Measurements from ENCODE around the gene PIP4P1.

Gene PIP4P1

DNA sequence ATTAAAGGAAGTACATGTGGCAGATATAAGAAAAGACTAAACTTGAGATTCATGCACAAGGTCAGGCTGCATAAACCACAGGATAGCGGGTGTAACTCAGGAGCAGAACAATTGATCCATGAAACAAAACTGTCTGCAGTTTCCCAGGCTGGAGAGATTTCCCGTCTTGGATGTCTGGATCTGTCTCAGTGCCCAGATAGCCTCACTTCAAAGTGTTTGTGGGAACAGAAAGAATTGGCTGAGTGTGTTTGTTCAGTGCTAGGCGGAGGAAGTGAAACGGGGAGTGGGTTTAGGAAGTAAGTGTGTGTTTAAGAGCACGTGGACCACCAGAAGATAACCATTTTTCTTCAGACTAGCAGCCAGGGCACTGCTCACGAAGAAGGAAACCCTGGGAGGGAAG is 42.7 kb upstream of the PIP4P1 start:
- H3K27me3 ChIP-seq (ENCODE audit: control insufficient read depth, low read length): peaks cover 6% of the 10 kb centered on the region; the same call in 1 of the 2 replicates
- no peaks in the 10 kb centered on the region for H3F3A ChIP-seq (ENCODE audit: control insufficient read depth, insufficient read depth)
- H3K27ac ChIP-seq (ENCODE audit: low read depth, low read length): no peak overlapping the region
- H3K4me2 ChIP-seq (ENCODE audit: low read length): no peak overlapping the region
- H3K9me2 ChIP-seq (replicated peaks; ENCODE audit: control insufficient read depth, low read length): no peaks in the 10 kb centered on the region
- H3K9me3 ChIP-seq (ENCODE audit: control insufficient read depth, insufficient read depth, low read length): no peaks in the 10 kb centered on the region
- H3K79me2 ChIP-seq (ENCODE audit: control insufficient read depth, low read length): no peaks in the 10 kb centered on the region
- H4K20me1 ChIP-seq (ENCODE audit: control insufficient read depth, insufficient read depth, low read depth, low read length): no peaks in the 10 kb centered on the region
- no peak for TF ChIP-seq CTCF (IDR thresholded peaks at IDR 0.05; ENCODE audit: low read depth, low read length, poor library complexity, severe bottlenecking)
- no peak for TF ChIP-seq EZH2phosphoT487 (IDR thresholded peaks at IDR 0.05; ENCODE audit: borderline replicate concordance, low read length)
- H3K4me1 ChIP-seq (ENCODE audit: control insufficient read depth, low read length): no peaks in the 10 kb centered on the region; the same call in 1 of the 2 replicates
- H3K4me3 ChIP-seq (ENCODE audit: low read length): no peak overlapping the region
- no peaks in the 10 kb centered on the region for H3K36me3 ChIP-seq (ENCODE audit: control insufficient read depth, low read length)

- no peak for TF ChIP-seq CTCF (IDR thresholded peaks at IDR 0.05; ENCODE audit: low read depth, low read length, poor library complexity, severe bottlenecking)
- TF ChIP-seq EZH2phosphoT487 (IDR thresholded peaks at IDR 0.05; ENCODE audit: borderline replicate concordance, low read length): no peak
- Histone ChIP-seq H3K4me3 (ENCODE audit: low read length) (no peak overlapping the region), H3K9me3 (ENCODE audit: control insufficient read depth, insufficient read depth, low read length) (no peaks in the 10 kb centered on the region), H4K20me1 (ENCODE audit: control insufficient read depth, insufficient read depth, low read depth, low read length) (no peaks in the 10 kb centered on the region), H3K4me1 (ENCODE audit: control insufficient read depth, low read length) (no peaks in the 10 kb centered on the region; the same call in 1 of the 2 replicates), H3K4me2 (ENCODE audit: low read length) (no peak overlapping the region), H3F3A (ENCODE audit: control insufficient read depth, insufficient read depth) (no peaks in the 10 kb centered on the region), H3K27ac (ENCODE audit: low read depth, low read length) (no peak overlapping the region), H3K79me2 (ENCODE audit: control insufficient read depth, low read length) (no peaks in the 10 kb centered on the region), H3K36me3 (ENCODE audit: control insufficient read depth, low read length) (no peaks in the 10 kb centered on the region), H3K9me2 (replicated peaks; ENCODE audit: control insufficient read depth, low read length) (no peaks in the 10 kb centered on the region), H3K27me3 (ENCODE audit: control insufficient read depth, low read length) (0 out of 2 replicates have a peak, but pooled peaks cover 2% of the 10 kb centered on the region)
Measured at GRCh38 chr14:20501346-20501745, 40.1 kb upstream of the PIP4P1 start.

DNA sequence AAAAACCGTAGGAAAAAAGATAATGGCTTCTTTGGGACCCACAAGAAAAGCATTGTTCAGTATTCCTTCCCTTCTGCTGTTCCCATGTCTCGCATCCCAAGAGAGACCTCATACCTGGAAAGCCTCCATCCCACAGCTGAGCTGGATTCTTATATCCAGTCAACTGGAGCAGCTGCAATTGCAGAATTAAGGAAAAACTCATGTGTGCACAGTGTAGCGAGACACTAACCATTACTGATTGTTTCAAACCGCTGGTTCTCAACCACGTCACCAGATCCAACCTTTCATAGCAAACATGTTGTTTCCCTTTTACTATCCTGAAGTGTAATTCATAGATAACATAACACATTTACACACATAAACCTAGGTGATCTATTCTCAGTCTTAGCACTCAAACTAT is 38.6 kb upstream of the PIP4P1 start:
- TF ChIP-seq EZH2phosphoT487 (IDR thresholded peaks at IDR 0.05; ENCODE audit: borderline replicate concordance, low read length) (no peak), CTCF (IDR thresholded peaks at IDR 0.05; ENCODE audit: low read depth, low read length, poor library complexity, severe bottlenecking) (no peak)
- no peaks in the 10 kb centered on the region; the same call in 1 of the 2 replicates for H3K4me1 ChIP-seq (ENCODE audit: control insufficient read depth, low read length)
- H3K4me2 ChIP-seq (ENCODE audit: low read length): no peak overlapping the region

More for the DNA sequence above, 38.6 kb upstream of the PIP4P1 start:
- H3K9me2 ChIP-seq (replicated peaks; ENCODE audit: control insufficient read depth, low read length): no peaks in the 10 kb centered on the region
- no peak overlapping the region for H3K4me3 ChIP-seq (ENCODE audit: low read length)
- no peaks in the 10 kb centered on the region for H3K79me2 ChIP-seq (ENCODE audit: control insufficient read depth, low read length)
- H3K36me3 ChIP-seq (ENCODE audit: control insufficient read depth, low read length): no peaks in the 10 kb centered on the region
- H3K9me3 ChIP-seq (ENCODE audit: control insufficient read depth, insufficient read depth, low read length): no peaks in the 10 kb centered on the region
- 0 out of 2 replicates have a peak, but pooled peaks cover 2% of the 10 kb centered on the region for H3K27me3 ChIP-seq (ENCODE audit: control insufficient read depth, low read length)
- no peak overlapping the region for H3K27ac ChIP-seq (ENCODE audit: low read depth, low read length)
- H4K20me1 ChIP-seq (ENCODE audit: control insufficient read depth, insufficient read depth, low read depth, low read length): no peaks in the 10 kb centered on the region
- no peaks in the 10 kb centered on the region for H3F3A ChIP-seq (ENCODE audit: control insufficient read depth, insufficient read depth)
